Measurements from ENCODE around the gene RBM10.

The RBM10 gene

DNA sequence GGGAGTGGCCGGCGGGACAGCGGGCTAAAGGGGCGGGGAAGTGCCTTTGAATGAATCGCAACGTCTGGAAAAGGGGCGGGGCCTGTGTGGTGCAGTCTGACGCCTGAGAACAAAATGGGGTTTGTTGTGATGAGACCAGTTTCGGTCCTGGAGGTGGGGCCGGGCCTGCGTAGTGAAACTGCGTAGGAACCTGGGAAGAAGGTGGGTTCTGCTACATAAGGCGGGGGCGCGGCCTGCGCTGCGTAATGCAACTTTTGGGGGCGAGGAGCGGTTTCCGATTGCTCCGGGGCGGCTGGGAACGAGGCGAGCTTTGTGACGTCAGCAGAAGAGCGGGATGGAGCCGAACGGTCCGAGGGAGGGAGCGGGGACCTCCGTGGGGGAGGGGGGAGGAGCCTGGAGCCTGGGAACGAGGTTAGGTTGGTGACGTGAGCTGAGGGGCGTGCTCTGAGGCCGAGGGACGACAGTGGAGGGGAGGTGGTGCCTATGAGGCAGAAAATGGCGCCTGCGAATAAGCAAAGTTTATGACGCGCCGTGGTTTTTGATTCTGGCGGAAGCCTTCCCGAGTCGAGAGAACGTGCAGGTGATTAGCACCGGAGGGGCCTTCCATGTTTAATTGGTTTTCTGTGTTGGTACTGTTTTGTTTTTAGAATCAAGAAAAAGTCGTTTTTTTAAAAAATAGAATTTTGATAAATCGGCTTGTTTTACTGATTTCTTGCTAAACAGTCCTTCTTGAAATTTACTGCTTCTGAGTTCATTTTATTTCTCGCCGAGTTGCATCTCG is 88.5 kb downstream of the RBM10 start:
- peak; percentile 83 for DNase-seq (ENCODE audit: low read depth, low spot score)

- DNase-seq (ENCODE audit: low read depth, low spot score) = no peak
Measured at GRCh38 chrX:47234583-47234982, 89.6 kb downstream of the RBM10 start.

DNA sequence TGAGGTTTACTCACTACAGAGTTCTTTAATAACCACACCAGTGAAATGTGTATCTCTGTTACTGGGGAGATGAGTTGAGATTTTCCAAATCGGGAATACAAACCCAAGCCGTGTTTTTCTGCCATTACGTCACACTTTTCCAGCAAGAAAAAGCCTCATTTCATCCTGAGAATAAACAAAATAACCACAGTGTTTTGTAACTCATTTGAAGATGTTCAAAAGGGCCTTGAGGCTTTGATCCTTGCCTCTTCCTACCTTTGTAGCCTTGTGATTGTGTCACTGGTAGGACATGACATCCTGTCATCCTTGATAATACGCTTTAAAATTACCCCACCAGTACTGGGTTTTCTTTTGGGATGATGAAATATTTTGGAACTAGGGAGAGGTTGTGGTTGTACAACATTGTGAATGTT is 90.7 kb downstream of the RBM10 start:
- no peak for DNase-seq (ENCODE audit: low read depth, low spot score)
